OCI-LY7 (cell line): Measurements from ENCODE around the gene ASB2. TPM values are rescaled to one million over a fixed set of nuclear protein-coding genes. Genes with fewer than 3 reads are reported as not detected.

Source experiments
- BruUV-seq: library from RNA; stranded (reverse); fragments of 400-500 nt; replicated peaks from 2 replicates; lab custom pipeline; 2021; lab: Mats Ljungman, UMichigan
- CTCF ChIA-PET: fragments of 300-600 bp; sonication (Branson Sonifier 250); formaldehyde crosslinking; loops from one replicate; lab custom pipeline; 2022; ENCODE audit warnings: antibody characterized with exemption; ENCODE audit not compliant: unreplicated experiment; lab: Charles Lee
- POLR2A ChIA-PET: fragments of 300-600 bp; sonication (Branson Sonifier 250); formaldehyde crosslinking; loops from one replicate; lab custom pipeline; 2022; ENCODE audit warnings: antibody characterized with exemption; lab: Charles Lee
- DNase-seq: peaks from one replicate; pipeline ENCODE4 v3.0.0-alpha.2; 2015; ENCODE audit warnings: low spot score
- H2AFZ ChIP-seq: fragments of 200-600 bp; sonication (generic), shearing (Covaris generic); 2 replicates; pipeline ENCODE4 v1.6.1; 2014; ENCODE audit warnings: mild to moderate bottlenecking, antibody characterized with exemption, low read length, moderate library complexity
- H3K27ac ChIP-seq: fragments of 200-600 bp; sonication (generic); 2 replicates; pipeline ENCODE4 v1.5.1; 2014; ENCODE audit warnings: mixed run types, low read depth, mild to moderate bottlenecking, moderate library complexity, low read length, inconsistent platforms; ENCODE audit not compliant: poor library complexity, severe bottlenecking
- H3K36me3 ChIP-seq: fragments of 200-600 bp; sonication (generic); 2 replicates; pipeline ENCODE4 v1.6.1; 2014; ENCODE audit warnings: mild to moderate bottlenecking, antibody characterized with exemption, low read length, moderate library complexity, mixed read lengths; ENCODE audit not compliant: insufficient read depth
- H3K4me1 ChIP-seq: fragments of 200-600 bp; sonication (generic); 2 replicates; pipeline ENCODE4 v1.5.1; 2014; ENCODE audit warnings: mild to moderate bottlenecking, low read length; ENCODE audit not compliant: insufficient read depth, poor library complexity, severe bottlenecking
- H3K4me2 ChIP-seq: fragments of 200-600 bp; sonication (generic); 2 replicates; pipeline ENCODE4 v1.6.1; 2014; ENCODE audit warnings: mild to moderate bottlenecking, low read length
- H3K4me3 ChIP-seq: fragments of 200-600 bp; sonication (generic); 2 replicates; pipeline ENCODE4 v1.5.1; 2014; ENCODE audit warnings: mild to moderate bottlenecking, low read depth, low read length; ENCODE audit not compliant: poor library complexity, severe bottlenecking
- H3K79me2 ChIP-seq: fragments of 200-600 bp; sonication (generic); 2 replicates; pipeline ENCODE4 v1.6.1; 2016; ENCODE audit warnings: low read depth, mild to moderate bottlenecking, low read length, moderate library complexity, mixed read lengths; ENCODE audit not compliant: insufficient read depth
- H3K9me2 ChIP-seq: fragments of 200-600 bp; sonication (generic); 2 replicates; pipeline ENCODE4 v1.6.1; 2016; ENCODE audit warnings: mild to moderate bottlenecking, low read length, mixed read lengths; ENCODE audit not compliant: insufficient read depth
- H3K9me3 ChIP-seq: fragments of 200-600 bp; sonication (generic); 2 replicates; pipeline ENCODE4 v1.6.1; 2014; ENCODE audit warnings: mild to moderate bottlenecking, mixed run types, low read length, mixed read lengths
- H4K20me1 ChIP-seq: fragments of 200-600 bp; sonication (generic); 2 replicates; pipeline ENCODE4 v1.6.1; 2014; ENCODE audit warnings: mild to moderate bottlenecking, antibody characterized with exemption, low read length, moderate library complexity, mixed read lengths; ENCODE audit not compliant: insufficient read depth
- CTCF ChIP-seq: fragments of 200-600 bp; sonication (generic); conservative IDR thresholded peaks from 2 replicates; pipeline ENCODE4 v1.5.1; 2014; ENCODE audit warnings: mild to moderate bottlenecking, antibody characterized with exemption, low read length, moderate library complexity, mixed read lengths
- EZH2phosphoT487 ChIP-seq: fragments of 200-600 bp; sonication (generic); IDR thresholded peaks from 2 replicates; pipeline ENCODE4 v1.6.1; 2018; ENCODE audit warnings: low read depth, borderline replicate concordance, mild to moderate bottlenecking, mixed run types, antibody characterized with exemption, low read length, moderate library complexity, mixed read lengths
- intact Hi-C: fragments of 100-400 bp; cut with micrococcal nuclease; formaldehyde crosslinking; loops from one replicate; pipeline ENCODE4 v1.10.0; 2022; ENCODE audit not compliant: unreplicated experiment
- total RNA-seq, 2 experiments: library from RNA; depleted of rRNA in 1 of 2; stranded (reverse); fragments of >200 nt in 1 of 2; shearing (Covaris generic) in 1 of 2; gene quantifications; 2 replicates each; pipeline ENCODE4 v1.2.3, GENCODE V29; 2014 to 2022

ASB2 gene
- total RNA-seq, 2 experiments from 2014 or later, result 21.7 to 23.6 TPM

GRCh38 chr14:93938751-93939303, 37.5 kb downstream of the ASB2 start:
- Histone ChIP-seq H4K20me1 (no peaks in the 10 kb centered on the region), H3K79me2 (no peaks in the 10 kb centered on the region), H2AFZ (no peak overlapping the region), H3K4me1 (peaks cover 6% of the 10 kb centered on the region), H3K36me3 (peaks cover 46% of the 10 kb centered on the region; the same call in 1 of the 2 replicates), H3K27ac (no peak overlapping the region), H3K9me3 (no peaks in the 10 kb centered on the region), H3K4me2 (no peak overlapping the region), H3K4me3 (no peak overlapping the region), H3K9me2 (no peaks in the 10 kb centered on the region)
- ChIA-PET POLR2A (no interaction called here), CTCF (interaction anchor here (2.3 kb wide), 1 partner anchor 33 kb away, joined by 24 read pairs; no protein-coding TSS in a partner anchor)
- intact Hi-C loops, result loop anchor here (1.0 to 10.0 kb wide), 3 partner anchors 32 to 196 kb away; no protein-coding TSS in a partner anchor
- BruUV-seq, result no TSS peak
- no peak for DNase-seq
- TF ChIP-seq CTCF (no peak), EZH2phosphoT487 (no peak)

- H3K4me3 ChIP-seq, result no peak overlapping the region
- no peaks in the 10 kb centered on the region for H3K9me2 ChIP-seq
- ChIA-PET POLR2A (no interaction called here), CTCF (interaction anchor here (1.1 kb wide), 1 partner anchor 62 kb away, joined by 3 read pairs; no protein-coding TSS in a partner anchor)
- BruUV-seq, result no TSS peak
- H3K9me3 ChIP-seq, result no peaks in the 10 kb centered on the region
- no peaks in the 10 kb centered on the region for H3K79me2 ChIP-seq
- intact Hi-C loops, result loop anchor here (10.0 kb wide), 1 partner anchor 197 kb away; no protein-coding TSS in a partner anchor
- no peak for DNase-seq
- H3K27ac ChIP-seq, result no peak overlapping the region
- H3K4me2 ChIP-seq, result no peak overlapping the region
- TF ChIP-seq CTCF (no peak), EZH2phosphoT487 (no peak)
- no peaks in the 10 kb centered on the region for H4K20me1 ChIP-seq
- H2AFZ ChIP-seq, result no peak overlapping the region
- H3K4me1 ChIP-seq, result peaks cover 6% of the 10 kb centered on the region
- H3K36me3 ChIP-seq, result peaks cover 47% of the 10 kb centered on the region; the same call in 1 of the 2 replicates
These were observed 38.9 kb downstream of the ASB2 start for GRCh38 chr14:93937519-93937918.

GRCh38 chr14:93936926-93937325, 39.4 kb downstream of the ASB2 start:
- Histone ChIP-seq H3K4me2 (no peak overlapping the region), H3K9me3 (no peaks in the 10 kb centered on the region), H3K4me1 (peaks cover 6% of the 10 kb centered on the region), H3K27ac (no peak overlapping the region), H3K9me2 (no peaks in the 10 kb centered on the region), H3K79me2 (no peaks in the 10 kb centered on the region), H2AFZ (no peak overlapping the region), H3K36me3 (peaks cover 47% of the 10 kb centered on the region; the same call in 1 of the 2 replicates), H4K20me1 (no peaks in the 10 kb centered on the region), H3K4me3 (no peak overlapping the region)
- no TSS peak for BruUV-seq
- no peak for DNase-seq
- POLR2A ChIA-PET, result interaction anchor here (0.6 kb wide), 1 partner anchor 77 kb away, joined by 3 read pairs; no protein-coding TSS in a partner anchor
- TF ChIP-seq CTCF (no peak), EZH2phosphoT487 (no peak)
- CTCF ChIA-PET, result interaction anchor here (1.0 to 1.1 kb wide), 2 partner anchors 63 to 245 kb away, joined by 3 read pairs; no protein-coding TSS in a partner anchor
- intact Hi-C loops, result loop anchor here (10.0 kb wide), 1 partner anchor 198 kb away; no protein-coding TSS in a partner anchor
